ENCODE data around the gene PRAC2. TPM values are rescaled to one million over a fixed set of nuclear protein-coding genes. Genes with fewer than 3 reads are reported as not detected.

Gene PRAC2
- total and polyA plus RNA-seq, 2 of the 8 experiments (the other 6 are each of a cell fraction or from before 2014, with no cell fraction given) = not detected

DNA sequence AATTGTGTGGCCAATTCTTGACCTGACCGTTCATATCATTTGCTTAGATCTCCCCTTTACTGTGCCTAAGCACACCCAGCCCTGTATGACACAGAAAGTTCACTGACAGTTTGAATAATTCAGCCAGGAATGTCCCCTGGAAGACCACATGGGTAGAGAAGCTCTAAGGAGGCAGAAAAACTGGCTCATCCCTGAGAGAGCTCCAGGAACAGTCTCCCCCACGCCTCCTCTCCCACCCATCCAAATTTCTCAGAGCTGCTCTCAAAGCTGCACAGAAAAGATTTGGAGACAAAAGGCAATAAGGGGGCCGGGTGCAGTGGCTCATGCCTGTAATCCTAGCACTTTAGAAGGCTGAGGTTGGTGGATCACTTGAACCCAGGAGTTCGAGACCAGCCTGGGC lies 11.9 kb upstream of the PRAC2 start:
- no peak overlapping the region for H2BK120ac ChIP-seq (replicated peaks; ENCODE audit: low read depth, low read length)
- CTCF ChIA-PET (ENCODE audit: partially characterized antibody) = interaction anchor here (1.0 to 6.1 kb wide), 10 partner anchors 14 to 168 kb away, joined by 3 to 45 read pairs (median 6); no protein-coding TSS in a partner anchor
- no peaks in the 10 kb centered on the region for H3K9me3 ChIP-seq (ENCODE audit: insufficient read depth in 2 of 2, low read depth in 1 of 2, low read length in 1 of 2)
- no peak overlapping the region for H2BK12ac ChIP-seq (ENCODE audit: low read depth, low read length)
- no peak overlapping the region for H3K23ac ChIP-seq (ENCODE audit: insufficient read length)
- no peaks in the 10 kb centered on the region; the same call in 1 of the 2 replicates for H3K79me1 ChIP-seq (ENCODE audit: low read depth, low read length)
- no peak overlapping the region for H2BK20ac ChIP-seq (ENCODE audit: low read length)
- no peak overlapping the region for H4K91ac ChIP-seq (replicated peaks; ENCODE audit: insufficient read length, low read length)
- H3K27ac ChIP-seq (ENCODE audit: low read depth, low read length) = no peak overlapping the region
- H4K5ac ChIP-seq (ENCODE audit: insufficient read length, low read depth, low read length) = no peak overlapping the region
- WGBS, 2 experiments (ENCODE audit: extremely low coverage in 1 of 2, insufficient coverage in 1 of 2, insufficient read length in 1 of 2, insufficient replicate concordance in 2 of 2, low coverage in 1 of 2, low lambda C conversion rate in 2 of 2, missing lambda C conversion rate in 1 of 2) = 82% methylated on average over 4 of the region's 4 CpGs; no CpG with 5 or more reads in 1 of the 2 experiments
- H2BK15ac ChIP-seq (ENCODE audit: low read length) = no peak overlapping the region
- no peak overlapping the region for H3K4me2 ChIP-seq (ENCODE audit: insufficient read depth in 1 of 2, low read depth in 2 of 2, low read length in 2 of 2)
- H2AFZ ChIP-seq (ENCODE audit: low read length) = no peak overlapping the region
- H3K79me2 ChIP-seq (ENCODE audit: control insufficient read depth in 1 of 2, insufficient read depth in 2 of 2, low read length in 2 of 2) = no peaks in the 10 kb centered on the region
- no peak for DNase-seq (ENCODE audit: low read depth in 1 of 2, low spot score in 2 of 2)
- H3K56ac ChIP-seq (replicated peaks; ENCODE audit: insufficient read length, low read depth, low read length) = no peak overlapping the region
- H2BK5ac ChIP-seq (ENCODE audit: low read depth, low read length) = no peak overlapping the region
- no peak for FAIRE-seq
- H3K4ac ChIP-seq (replicated peaks; ENCODE audit: insufficient read length, low read depth, low read length) = no peak overlapping the region
- no peak overlapping the region for H3K14ac ChIP-seq (ENCODE audit: insufficient read length)
- no peak overlapping the region for H4K8ac ChIP-seq (ENCODE audit: extremely low read depth, insufficient read depth, low read length)
- no peak overlapping the region for H3K9ac ChIP-seq (replicated peaks in 1 of 4; ENCODE audit: extremely low read depth in 1 of 4, low read depth in 3 of 4, low read length in 3 of 4)
- no peaks in the 10 kb centered on the region for H4K20me1 ChIP-seq (replicated peaks in 1 of 2; ENCODE audit: control insufficient read depth in 1 of 2, insufficient read depth in 2 of 2, low read length in 2 of 2)
- no peak overlapping the region for H2AK5ac ChIP-seq (ENCODE audit: low read depth, low read length)
- H3K36me3 ChIP-seq (ENCODE audit: control insufficient read depth in 2 of 4, insufficient read depth in 4 of 4, low read length in 3 of 4) = no peaks in the 10 kb centered on the region
- peaks cover 1 to 39% (median 20%) of the 10 kb centered on the region in 4 experiments for H3K27me3 ChIP-seq (replicated peaks in 1 of 4; ENCODE audit: control insufficient read depth in 3 of 4, extremely low read depth in 1 of 4, insufficient read depth in 3 of 4, low read length in 3 of 4)
- POLR2A ChIA-PET (ENCODE audit: partially characterized antibody) = no interaction called here
- H3K4me3 ChIP-seq (ENCODE audit: extremely low read depth in 1 of 4, insufficient read depth in 2 of 4, low read depth in 3 of 4, low read length in 4 of 4) = no peak overlapping the region
- peaks cover 0 to 2% (median 0%) of the 10 kb centered on the region in 4 experiments; a peak in 1 of 7 replicates for H3K4me1 ChIP-seq (replicated peaks in 1 of 4; ENCODE audit: control insufficient read depth in 3 of 4, insufficient read depth in 4 of 4, low read length in 3 of 4)
- no peak overlapping the region for H3K18ac ChIP-seq (ENCODE audit: extremely low read depth, low read length)
- H3K23me2 ChIP-seq (ENCODE audit: low read depth, low read length) = no peaks in the 10 kb centered on the region
- TF ChIP-seq SIN3A (conservative IDR thresholded peaks at IDR 0.05 in 1 of 2, IDR thresholded peaks at IDR 0.05 in 1 of 2; ENCODE audit: low read depth in 1 of 2, low read length in 2 of 2) = no peak
- no peak for TF ChIP-seq CBX5 (IDR thresholded peaks at IDR 0.05; ENCODE audit: low read depth, low read length)
- TF ChIP-seq, protein P1, sequence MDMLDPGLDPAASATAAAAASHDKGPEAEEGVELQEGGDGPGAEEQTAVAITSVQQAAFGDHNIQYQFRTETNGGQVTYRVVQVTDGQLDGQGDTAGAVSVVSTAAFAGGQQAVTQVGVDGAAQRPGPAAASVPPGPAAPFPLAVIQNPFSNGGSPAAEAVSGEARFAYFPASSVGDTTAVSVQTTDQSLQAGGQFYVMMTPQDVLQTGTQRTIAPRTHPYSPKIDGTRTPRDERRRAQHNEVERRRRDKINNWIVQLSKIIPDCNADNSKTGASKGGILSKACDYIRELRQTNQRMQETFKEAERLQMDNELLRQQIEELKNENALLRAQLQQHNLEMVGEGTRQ (IDR thresholded peaks at IDR 0.05; ENCODE audit: low read length) = no peak
- TF ChIP-seq SP1 (IDR thresholded peaks at IDR 0.05; ENCODE audit: low read depth, low read length) = no peak
- TF ChIP-seq, protein P2, sequence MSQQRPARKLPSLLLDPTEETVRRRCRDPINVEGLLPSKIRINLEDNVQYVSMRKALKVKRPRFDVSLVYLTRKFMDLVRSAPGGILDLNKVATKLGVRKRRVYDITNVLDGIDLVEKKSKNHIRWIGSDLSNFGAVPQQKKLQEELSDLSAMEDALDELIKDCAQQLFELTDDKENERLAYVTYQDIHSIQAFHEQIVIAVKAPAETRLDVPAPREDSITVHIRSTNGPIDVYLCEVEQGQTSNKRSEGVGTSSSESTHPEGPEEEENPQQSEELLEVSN (IDR thresholded peaks at IDR 0.05) = no peak
- TF ChIP-seq TAF1 (IDR thresholded peaks at IDR 0.05; ENCODE audit: low read depth, low read length) = no peak
- no peak for TF ChIP-seq KDM4A (IDR thresholded peaks at IDR 0.05; ENCODE audit: low read depth, low read length, severe bottlenecking)
- TF ChIP-seq JUN (IDR thresholded peaks at IDR 0.05; ENCODE audit: low read depth, low read length) = no peak
- no peak for TF ChIP-seq FOSL1 (IDR thresholded peaks at IDR 0.05; ENCODE audit: insufficient read depth, low read depth, low read length)
- no peak for TF ChIP-seq POLR2A (IDR thresholded peaks at IDR 0.05; ENCODE audit: control extremely low read depth in 1 of 2, low read depth in 2 of 2, low read length in 2 of 2)
- TF ChIP-seq KDM5A (IDR thresholded peaks at IDR 0.05; ENCODE audit: low read length) = no peak
- TF ChIP-seq CHD2 (IDR thresholded peaks at IDR 0.05; ENCODE audit: low read length) = no peak
- no peak for TF ChIP-seq TAF7 (optimal IDR thresholded peaks at IDR 0.05; ENCODE audit: borderline replicate concordance, low read depth, low read length)

All from H1 (cell line).